Cardiac fibroblast (primary cell): Measurements from ENCODE around the gene CRYBG3.

Source experiments
- DNase-seq, 2 donors: peaks; one replicate each; pipeline versions ENCODE4 v3.0.0 to v3.0.0-alpha.2; 2010; ENCODE audit warnings: low read depth in 2 of 2
- H3K4me3 ChIP-seq, 2 donors: replicated peaks in 1 of 2; 1 replicate in 1 of 2; 2 replicates in 1 of 2; pipeline ENCODE4 v1.5.1; 2011; ENCODE audit warnings: low read depth in 2 of 2, low read length in 2 of 2, mild to moderate bottlenecking in 2 of 2, moderate library complexity in 1 of 2
- TF ChIP-seq, protein P1 (sequence below): IDR thresholded peaks from one replicate; pipeline ENCODE4 v1.5.1; 2011; ENCODE audit warnings: low read depth, mild to moderate bottlenecking, low read length, inconsistent platforms

The CRYBG3 gene

DNA sequence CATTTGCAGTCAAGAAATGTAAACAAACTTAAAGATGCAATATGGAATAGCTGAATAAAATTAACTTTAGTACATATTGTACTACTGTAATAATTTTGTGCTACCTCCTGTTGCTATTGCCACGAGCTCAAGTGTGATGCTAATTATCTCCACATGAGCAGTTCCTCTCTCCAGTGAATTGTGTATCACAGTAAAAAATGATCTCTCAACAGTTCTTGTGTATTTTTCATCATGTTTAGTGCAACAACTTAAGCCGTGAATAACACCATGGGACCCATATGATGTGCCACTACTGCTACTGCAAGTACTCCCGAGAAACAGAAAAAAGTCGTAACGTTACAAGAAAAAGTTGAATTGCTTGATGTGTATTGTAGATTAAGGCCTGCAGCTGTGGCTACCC is 138.1 kb downstream of the CRYBG3 start:
- no peak overlapping the region for H3K4me3 ChIP-seq
- TF ChIP-seq, protein P1, sequence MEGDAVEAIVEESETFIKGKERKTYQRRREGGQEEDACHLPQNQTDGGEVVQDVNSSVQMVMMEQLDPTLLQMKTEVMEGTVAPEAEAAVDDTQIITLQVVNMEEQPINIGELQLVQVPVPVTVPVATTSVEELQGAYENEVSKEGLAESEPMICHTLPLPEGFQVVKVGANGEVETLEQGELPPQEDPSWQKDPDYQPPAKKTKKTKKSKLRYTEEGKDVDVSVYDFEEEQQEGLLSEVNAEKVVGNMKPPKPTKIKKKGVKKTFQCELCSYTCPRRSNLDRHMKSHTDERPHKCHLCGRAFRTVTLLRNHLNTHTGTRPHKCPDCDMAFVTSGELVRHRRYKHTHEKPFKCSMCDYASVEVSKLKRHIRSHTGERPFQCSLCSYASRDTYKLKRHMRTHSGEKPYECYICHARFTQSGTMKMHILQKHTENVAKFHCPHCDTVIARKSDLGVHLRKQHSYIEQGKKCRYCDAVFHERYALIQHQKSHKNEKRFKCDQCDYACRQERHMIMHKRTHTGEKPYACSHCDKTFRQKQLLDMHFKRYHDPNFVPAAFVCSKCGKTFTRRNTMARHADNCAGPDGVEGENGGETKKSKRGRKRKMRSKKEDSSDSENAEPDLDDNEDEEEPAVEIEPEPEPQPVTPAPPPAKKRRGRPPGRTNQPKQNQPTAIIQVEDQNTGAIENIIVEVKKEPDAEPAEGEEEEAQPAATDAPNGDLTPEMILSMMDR: no peak
- DNase-seq: no peak

DNA sequence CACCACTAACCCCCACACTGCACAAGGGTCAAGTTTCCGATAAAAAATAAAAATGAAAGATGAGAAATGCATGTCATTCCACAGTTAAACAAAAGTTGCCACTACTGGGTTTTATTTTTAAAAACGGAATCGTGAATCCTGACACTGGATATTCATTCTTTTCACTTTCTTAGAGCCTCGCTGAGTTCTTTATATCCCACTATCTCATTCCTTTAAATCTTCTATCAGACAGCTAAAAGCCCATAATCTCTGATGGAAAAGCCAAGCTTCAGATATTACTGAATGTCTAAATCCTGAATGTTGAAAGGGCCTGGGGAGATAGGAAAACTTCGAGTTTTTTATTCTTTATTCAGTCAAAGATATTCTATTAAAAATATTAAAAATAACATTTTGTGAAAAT is 138.7 kb downstream of the CRYBG3 start:
- TF ChIP-seq, protein P1: no peak
- H3K4me3 ChIP-seq: no peak overlapping the region
- DNase-seq: no peak

DNA sequence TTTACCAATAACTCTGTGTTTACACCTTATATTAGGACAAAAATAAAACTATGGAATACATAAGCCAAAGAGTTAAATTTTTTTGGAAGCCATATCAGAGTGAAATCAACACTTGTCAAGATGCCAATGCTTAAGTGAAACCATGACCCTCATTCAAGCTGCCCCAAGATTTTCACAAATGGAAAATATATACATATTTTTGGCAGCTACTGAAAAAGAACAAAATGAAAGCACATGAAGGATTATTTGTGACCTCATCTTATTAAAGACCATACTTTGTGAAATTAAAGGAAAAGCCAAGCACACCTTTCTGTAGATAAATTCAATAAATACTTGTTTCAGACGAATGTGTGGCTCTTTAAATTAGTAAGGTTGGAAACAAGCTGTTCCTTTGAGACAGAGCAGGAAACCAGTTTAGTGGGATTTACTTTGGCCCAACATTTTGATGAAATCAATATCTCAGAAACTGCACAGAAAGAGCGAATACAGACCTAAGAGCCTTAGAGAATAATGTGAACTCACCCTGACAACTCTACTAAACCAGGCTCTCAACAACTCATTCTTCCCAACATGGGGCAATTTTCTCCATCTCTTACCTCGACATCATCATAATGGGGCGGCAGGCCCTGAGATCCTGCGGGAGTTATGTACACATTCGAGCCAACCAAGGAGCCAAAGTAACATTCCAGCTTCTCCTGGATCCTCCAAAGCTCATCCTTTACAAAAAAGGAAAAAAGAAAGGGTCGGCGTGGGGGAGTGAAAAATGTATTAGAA is 139.4 kb downstream of the CRYBG3 start:
- DNase-seq: no peak
- H3K4me3 ChIP-seq: no peak overlapping the region
- TF ChIP-seq, protein P1: no peak

DNA sequence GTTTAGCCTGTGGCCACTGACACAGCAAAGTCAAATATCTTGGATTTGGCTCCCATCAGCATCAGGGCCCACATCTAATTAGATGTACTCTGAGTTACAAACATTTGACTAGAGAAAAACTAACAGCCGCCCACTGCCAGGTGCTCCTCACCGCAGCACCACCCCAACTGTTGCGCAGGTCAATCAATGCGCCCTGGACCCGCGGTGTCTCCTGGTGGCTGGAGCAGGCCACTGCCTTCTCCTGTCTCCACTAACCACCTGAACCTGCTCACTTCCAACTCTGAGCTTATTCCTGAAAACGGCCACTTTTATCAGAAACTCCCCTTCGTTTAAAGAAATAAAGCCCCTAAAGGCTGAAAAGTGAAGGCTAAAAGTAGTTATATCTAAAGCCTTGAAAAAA is 146.2 kb downstream of the CRYBG3 start:
- H3K4me3 ChIP-seq: no peak overlapping the region
- TF ChIP-seq, protein P1: peak; percentile 8
- DNase-seq: no peak

DNA sequence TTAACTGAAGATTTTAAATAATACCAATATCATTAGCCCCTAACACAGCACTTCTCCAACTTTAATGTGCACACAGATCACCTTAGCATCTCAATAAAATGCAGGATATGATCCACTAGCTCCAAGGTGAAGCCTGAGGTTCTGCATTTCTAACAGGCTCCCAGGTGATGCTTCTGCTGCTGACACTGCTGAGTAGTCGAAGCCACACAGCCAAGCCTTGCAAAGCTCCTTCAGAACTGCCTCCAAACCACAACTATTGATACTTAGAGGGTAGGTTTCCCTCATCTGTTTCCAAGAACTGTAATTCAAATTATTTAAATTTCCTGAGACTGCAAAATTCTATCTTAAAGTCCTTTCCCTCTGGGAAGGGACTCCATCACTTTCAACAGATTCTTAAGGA is 146.6 kb downstream of the CRYBG3 start:
- no peak for DNase-seq
- TF ChIP-seq, protein P1: no peak
- H3K4me3 ChIP-seq: no peak overlapping the region

GRCh38 chr3:97969541-97969940 is 147.7 kb downstream of the CRYBG3 start:
- no peak for DNase-seq
- H3K4me3 ChIP-seq: no peak overlapping the region
- TF ChIP-seq, protein P1: no peak

- TF ChIP-seq, protein P1: no peak
- DNase-seq: no peak
- no peak overlapping the region for H3K4me3 ChIP-seq
Measured at GRCh38 chr3:97970156-97970555, 148.3 kb downstream of the CRYBG3 start.
